GM19023 (cell line): ENCODE measurements around the gene PPP2R5C.

Experiments used
- ATAC-seq: cut with Tn5 transposase; IDR thresholded peaks from one replicate; pipeline ENCODE4 v1.9.1; 2021; ENCODE audit warnings: mild to moderate bottlenecking, moderate library complexity; ENCODE audit not compliant: unreplicated experiment

PPP2R5C gene

GRCh38 chr14:101859958-101860357 lies 98.4 kb downstream of the PPP2R5C start:
- no peak for ATAC-seq

- ATAC-seq, result no peak
Observed at GRCh38 chr14:101861464-101861863, 100.0 kb downstream of the PPP2R5C start.

- ATAC-seq, result no peak
Observed at GRCh38 chr14:101862177-101862576, 100.7 kb downstream of the PPP2R5C start.

GRCh38 chr14:101862711-101863110 lies 101.2 kb downstream of the PPP2R5C start:
- no peak for ATAC-seq

- ATAC-seq, result no peak
Observed at GRCh38 chr14:101865288-101865687, 103.8 kb downstream of the PPP2R5C start.

GRCh38 chr14:101867854-101868253 lies 106.3 kb downstream of the PPP2R5C start:
- no peak for ATAC-seq

GRCh38 chr14:101869217-101869616 lies 107.7 kb downstream of the PPP2R5C start:
- no peak for ATAC-seq

- ATAC-seq, result no peak
Observed at GRCh38 chr14:101870273-101870939, 108.9 kb downstream of the PPP2R5C start.

GRCh38 chr14:101872346-101872745 lies 110.8 kb downstream of the PPP2R5C start:
- no peak for ATAC-seq

GRCh38 chr14:101873076-101873825 lies 111.7 kb downstream of the PPP2R5C start:
- no peak for ATAC-seq

- no peak for ATAC-seq
Observed at GRCh38 chr14:101873991-101874390, 112.5 kb downstream of the PPP2R5C start.

- ATAC-seq, result no peak
Observed at GRCh38 chr14:101875041-101875726, 113.7 kb downstream of the PPP2R5C start.

- ATAC-seq, result peak; percentile 24
Observed at GRCh38 chr14:101875727-101876554, 114.4 kb downstream of the PPP2R5C start.

- peak; percentile 81 for ATAC-seq
Observed at GRCh38 chr14:101876555-101876938, 115.0 kb downstream of the PPP2R5C start.

GRCh38 chr14:101877766-101878165 lies 116.3 kb downstream of the PPP2R5C start:
- no peak for ATAC-seq

GRCh38 chr14:101878211-101878821 lies 116.8 kb downstream of the PPP2R5C start:
- ATAC-seq, result no peak

- ATAC-seq, result no peak
Observed at GRCh38 chr14:101878822-101879528, 117.5 kb downstream of the PPP2R5C start.

- ATAC-seq, result no peak
Observed at GRCh38 chr14:101879529-101880336, 118.2 kb downstream of the PPP2R5C start.

GRCh38 chr14:101881426-101881825 lies 119.9 kb downstream of the PPP2R5C start:
- no peak for ATAC-seq
